GM23338 (cell line): ENCODE measurements around the gene CCDC127. TPM values are rescaled to one million over a fixed set of nuclear protein-coding genes. Genes with fewer than 3 reads are reported as not detected.

Experiments used
- ATAC-seq: fragments of 200-7000 bp; cut with Tn5 transposase; 3 replicates; pipeline ENCODE4 v1.9.1; 2020
- DNase-seq: peaks from one replicate; pipeline ENCODE4 v3.0.0-alpha.2; 2015; ENCODE audit warnings: low spot score
- H2AFZ ChIP-seq: fragments of 200-600 bp; sonication (generic); 2 replicates; pipeline ENCODE4 v1.8.0; 2016; ENCODE audit warnings: antibody characterized with exemption, mild to moderate bottlenecking, moderate library complexity
- H3F3A ChIP-seq: fragments of 200-600 bp; sonication (generic); replicated peaks from 2 replicates; pipeline ENCODE4 v1.8.0; 2017; ENCODE audit warnings: antibody characterized with exemption, mixed run types, low read depth
- H3K27ac ChIP-seq: fragments of 200-600 bp; sonication (generic); 2 replicates; pipeline ENCODE4 v1.6.1; 2016; ENCODE audit warnings: low read depth
- H3K27me3 ChIP-seq: fragments of 200-600 bp; sonication (generic); 2 replicates; pipeline ENCODE4 v1.8.0; 2016; ENCODE audit warnings: mild to moderate bottlenecking, mixed run types, moderate library complexity; ENCODE audit not compliant: insufficient read depth
- H3K36me3 ChIP-seq: fragments of 200-600 bp; sonication (generic); 2 replicates; pipeline ENCODE4 v1.8.0; 2016; ENCODE audit warnings: mild to moderate bottlenecking; ENCODE audit not compliant: insufficient read depth
- H3K4me1 ChIP-seq: fragments of 200-600 bp; sonication (generic); 2 replicates; pipeline ENCODE4 v1.8.0; 2016; ENCODE audit warnings: mild to moderate bottlenecking, moderate library complexity; ENCODE audit not compliant: insufficient read depth
- H3K4me2 ChIP-seq: fragments of 200-600 bp; sonication (generic); 2 replicates; pipeline ENCODE4 v1.7.1; 2017; ENCODE audit warnings: mixed run types
- H3K4me3 ChIP-seq: fragments of 200-600 bp; sonication (generic); 2 replicates; pipeline ENCODE4 v1.6.1; 2016; ENCODE audit warnings: mixed run types
- H3K79me2 ChIP-seq: fragments of 200-600 bp; sonication (generic); replicated peaks from 2 replicates; pipeline ENCODE4 v1.8.0; 2017; ENCODE audit warnings: mild to moderate bottlenecking; ENCODE audit not compliant: insufficient read depth
- H3K9me2 ChIP-seq: fragments of 200-600 bp; sonication (generic); 2 replicates; pipeline ENCODE4 v1.8.0; 2017; ENCODE audit not compliant: insufficient read depth
- H4K20me1 ChIP-seq: fragments of 200-600 bp; sonication (generic); replicated peaks from 2 replicates; pipeline ENCODE4 v1.8.0; 2017; ENCODE audit warnings: mild to moderate bottlenecking; ENCODE audit not compliant: insufficient read depth
- H3K27ac Mint-ChIP-seq: 2 replicates; pipeline ENCODE4 v1.8.0; 2020; ENCODE audit warnings: inconsistent platforms, mild to moderate bottlenecking, moderate library complexity, mixed read lengths
- H3K27me3 Mint-ChIP-seq: 3 replicates; pipeline ENCODE4 v1.8.0; 2022; ENCODE audit warnings: low read depth, mild to moderate bottlenecking, moderate library complexity, mixed read lengths, inconsistent platforms; ENCODE audit not compliant: insufficient read depth, poor library complexity
- H3K36me3 Mint-ChIP-seq: 3 replicates; pipeline ENCODE4 v1.8.0; 2021; ENCODE audit warnings: low read depth, mild to moderate bottlenecking, inconsistent platforms, moderate library complexity, mixed read lengths
- H3K4me1 Mint-ChIP-seq: 3 replicates; pipeline ENCODE4 v1.8.0; 2020; ENCODE audit warnings: mild to moderate bottlenecking, inconsistent platforms, mixed read lengths
- H3K4me3 Mint-ChIP-seq: 3 replicates; pipeline ENCODE4 v1.8.0; 2021; ENCODE audit warnings: moderate library complexity, mild to moderate bottlenecking, inconsistent platforms, mixed read lengths
- H3K9me3 Mint-ChIP-seq: 3 replicates; pipeline ENCODE4 v1.8.0; 2020; ENCODE audit warnings: moderate library complexity, mild to moderate bottlenecking, inconsistent platforms, mixed read lengths
- CREB1 ChIP-seq: fragments of 250-450 bp; sonication (Bioruptor Pico); IDR thresholded peaks from 2 replicates; pipeline ENCODE4 v1.5.0; 2020; ENCODE audit warnings: low read depth, mild to moderate bottlenecking, moderate library complexity
- ETS1 ChIP-seq: IDR thresholded peaks from 2 replicates; pipeline ENCODE4 v1.6.1; 2016; ENCODE audit warnings: antibody characterized with exemption
- EZH2 ChIP-seq: fragments of 200-600 bp; sonication (generic); IDR thresholded peaks from one replicate; pipeline ENCODE4 v1.8.0; 2017; ENCODE audit warnings: antibody characterized with exemption, mild to moderate bottlenecking, low read depth; ENCODE audit not compliant: unreplicated experiment
- JUNB ChIP-seq: IDR thresholded peaks from one replicate; pipeline ENCODE4 v1.6.1; 2016; ENCODE audit warnings: antibody characterized with exemption; ENCODE audit not compliant: unreplicated experiment
- NANOG ChIP-seq: IDR thresholded peaks from 2 replicates; pipeline ENCODE4 v1.6.1; 2016; ENCODE audit warnings: antibody characterized with exemption, borderline replicate concordance
- polyA plus RNA-seq: library from polyadenylated mRNA; unstranded; fragments of >200 nt; fragmentation: Nextera tagmentation; extraction: Ambion mirVana; gene quantifications from 2 replicates; pipeline ENCODE4 v1.2.1, GENCODE V29; 2016
- total RNA-seq: library from RNA; depleted of rRNA; stranded (reverse); fragments of >200 nt; shearing (Covaris generic); gene quantifications from 2 replicates; pipeline ENCODE4 v1.2.3, GENCODE V29; 2014
- TF ChIP-seq, protein P1 (sequence below), 2 experiments: fragments of 200-600 bp in 1 of 2; sonication (generic) in 1 of 2; conservative IDR thresholded peaks; 2 replicates each; pipeline versions ENCODE4 v1.5.1 to v1.6.1; 2016 to 2017; ENCODE audit warnings: antibody characterized with exemption in 2 of 2, low read depth in 2 of 2, mild to moderate bottlenecking in 2 of 2, moderate library complexity in 1 of 2
- TF ChIP-seq, protein P2 (sequence below): fragments of 250-450 bp; sonication (Bioruptor Pico); IDR thresholded peaks from 2 replicates; pipeline ENCODE4 v1.5.0; 2020; ENCODE audit warnings: mild to moderate bottlenecking, moderate library complexity

CCDC127 gene
- total and polyA plus RNA-seq, 2 experiments from 2014 or later = 6.0 to 7.2 TPM

DNA sequence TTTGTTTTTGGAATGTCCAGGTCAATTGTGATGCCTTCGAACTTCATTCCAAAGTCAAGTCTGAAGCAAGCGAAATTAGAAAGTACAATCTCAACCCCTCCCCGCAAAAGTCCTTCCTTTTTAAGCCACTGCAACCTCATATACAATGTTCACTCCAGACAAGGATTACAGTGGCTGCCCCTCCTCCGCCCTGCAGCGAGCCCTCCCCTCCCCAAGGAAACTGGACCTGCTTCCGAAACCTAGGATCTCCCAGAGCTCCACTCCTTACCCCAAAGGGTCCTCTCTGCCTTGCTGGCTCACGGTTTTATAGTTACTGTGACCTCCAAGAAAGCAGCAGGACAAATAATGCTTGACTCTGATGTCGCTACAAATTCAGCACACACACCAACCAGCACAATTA, 16.3 kb downstream of the CCDC127 start:
- no peaks in the 10 kb centered on the region for H3K9me2 ChIP-seq
- H3K79me2 ChIP-seq = peaks cover 16% of the 10 kb centered on the region
- peaks cover 7% of the 10 kb centered on the region for H4K20me1 ChIP-seq
- TF ChIP-seq, protein P1, sequence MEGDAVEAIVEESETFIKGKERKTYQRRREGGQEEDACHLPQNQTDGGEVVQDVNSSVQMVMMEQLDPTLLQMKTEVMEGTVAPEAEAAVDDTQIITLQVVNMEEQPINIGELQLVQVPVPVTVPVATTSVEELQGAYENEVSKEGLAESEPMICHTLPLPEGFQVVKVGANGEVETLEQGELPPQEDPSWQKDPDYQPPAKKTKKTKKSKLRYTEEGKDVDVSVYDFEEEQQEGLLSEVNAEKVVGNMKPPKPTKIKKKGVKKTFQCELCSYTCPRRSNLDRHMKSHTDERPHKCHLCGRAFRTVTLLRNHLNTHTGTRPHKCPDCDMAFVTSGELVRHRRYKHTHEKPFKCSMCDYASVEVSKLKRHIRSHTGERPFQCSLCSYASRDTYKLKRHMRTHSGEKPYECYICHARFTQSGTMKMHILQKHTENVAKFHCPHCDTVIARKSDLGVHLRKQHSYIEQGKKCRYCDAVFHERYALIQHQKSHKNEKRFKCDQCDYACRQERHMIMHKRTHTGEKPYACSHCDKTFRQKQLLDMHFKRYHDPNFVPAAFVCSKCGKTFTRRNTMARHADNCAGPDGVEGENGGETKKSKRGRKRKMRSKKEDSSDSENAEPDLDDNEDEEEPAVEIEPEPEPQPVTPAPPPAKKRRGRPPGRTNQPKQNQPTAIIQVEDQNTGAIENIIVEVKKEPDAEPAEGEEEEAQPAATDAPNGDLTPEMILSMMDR (conservative IDR thresholded peaks at IDR 0.05; ENCODE audit: low read depth in 2 of 2) = no peak
- no peak for TF ChIP-seq ETS1
- Mint-ChIP-seq H3K36me3 (peaks cover 30% of the 10 kb centered on the region), H3K27me3 (peaks cover 13% of the 10 kb centered on the region), H3K9me3 (no peaks in the 10 kb centered on the region), H3K4me1 (peaks cover 19% of the 10 kb centered on the region), H3K27ac (no peak overlapping the region), H3K4me3 (no peak overlapping the region; the same call in 2 of the 3 replicates)
- no peak overlapping the region for H3K4me3 ChIP-seq
- H3K27me3 ChIP-seq = no peaks in the 10 kb centered on the region
- peaks cover 11% of the 10 kb centered on the region for H3F3A ChIP-seq
- H3K27ac ChIP-seq = no peak overlapping the region
- DNase-seq (no peak), ATAC-seq (no peak; the same call in 2 of the 3 replicates)
- H3K4me2 ChIP-seq = no peak overlapping the region
- no peak overlapping the region for H2AFZ ChIP-seq
- H3K36me3 ChIP-seq = no peaks in the 10 kb centered on the region
- no peaks in the 10 kb centered on the region; the same call in 1 of the 2 replicates for H3K4me1 ChIP-seq

- Mint-ChIP-seq H3K4me1 (peaks cover 19% of the 10 kb centered on the region), H3K27me3 (peaks cover 13% of the 10 kb centered on the region), H3K9me3 (no peaks in the 10 kb centered on the region), H3K36me3 (peaks cover 30% of the 10 kb centered on the region), H3K4me3 (no peak overlapping the region), H3K27ac (no peak overlapping the region; the same call in 1 of the 2 replicates)
- Histone ChIP-seq H3K4me1 (no peaks in the 10 kb centered on the region; the same call in 1 of the 2 replicates), H3K36me3 (no peaks in the 10 kb centered on the region), H4K20me1 (peaks cover 7% of the 10 kb centered on the region), H2AFZ (no peak overlapping the region), H3K27ac (no peak overlapping the region), H3K4me2 (no peak overlapping the region), H3K4me3 (no peak overlapping the region), H3K9me2 (no peaks in the 10 kb centered on the region), H3K27me3 (no peaks in the 10 kb centered on the region), H3F3A (peaks cover 10% of the 10 kb centered on the region), H3K79me2 (peaks cover 12% of the 10 kb centered on the region; the same call in 1 of the 2 replicates)
- DNase-seq (no peak), ATAC-seq (no peak)
- TF ChIP-seq, protein P1 (conservative IDR thresholded peaks at IDR 0.05; ENCODE audit: low read depth in 2 of 2) = no peak
- TF ChIP-seq EZH2 (no peak), CREB1 (CRISPR knock-in tag) (no peak), ETS1 (no peak), JUNB (no peak), NANOG (no peak)
- TF ChIP-seq, protein P2, sequence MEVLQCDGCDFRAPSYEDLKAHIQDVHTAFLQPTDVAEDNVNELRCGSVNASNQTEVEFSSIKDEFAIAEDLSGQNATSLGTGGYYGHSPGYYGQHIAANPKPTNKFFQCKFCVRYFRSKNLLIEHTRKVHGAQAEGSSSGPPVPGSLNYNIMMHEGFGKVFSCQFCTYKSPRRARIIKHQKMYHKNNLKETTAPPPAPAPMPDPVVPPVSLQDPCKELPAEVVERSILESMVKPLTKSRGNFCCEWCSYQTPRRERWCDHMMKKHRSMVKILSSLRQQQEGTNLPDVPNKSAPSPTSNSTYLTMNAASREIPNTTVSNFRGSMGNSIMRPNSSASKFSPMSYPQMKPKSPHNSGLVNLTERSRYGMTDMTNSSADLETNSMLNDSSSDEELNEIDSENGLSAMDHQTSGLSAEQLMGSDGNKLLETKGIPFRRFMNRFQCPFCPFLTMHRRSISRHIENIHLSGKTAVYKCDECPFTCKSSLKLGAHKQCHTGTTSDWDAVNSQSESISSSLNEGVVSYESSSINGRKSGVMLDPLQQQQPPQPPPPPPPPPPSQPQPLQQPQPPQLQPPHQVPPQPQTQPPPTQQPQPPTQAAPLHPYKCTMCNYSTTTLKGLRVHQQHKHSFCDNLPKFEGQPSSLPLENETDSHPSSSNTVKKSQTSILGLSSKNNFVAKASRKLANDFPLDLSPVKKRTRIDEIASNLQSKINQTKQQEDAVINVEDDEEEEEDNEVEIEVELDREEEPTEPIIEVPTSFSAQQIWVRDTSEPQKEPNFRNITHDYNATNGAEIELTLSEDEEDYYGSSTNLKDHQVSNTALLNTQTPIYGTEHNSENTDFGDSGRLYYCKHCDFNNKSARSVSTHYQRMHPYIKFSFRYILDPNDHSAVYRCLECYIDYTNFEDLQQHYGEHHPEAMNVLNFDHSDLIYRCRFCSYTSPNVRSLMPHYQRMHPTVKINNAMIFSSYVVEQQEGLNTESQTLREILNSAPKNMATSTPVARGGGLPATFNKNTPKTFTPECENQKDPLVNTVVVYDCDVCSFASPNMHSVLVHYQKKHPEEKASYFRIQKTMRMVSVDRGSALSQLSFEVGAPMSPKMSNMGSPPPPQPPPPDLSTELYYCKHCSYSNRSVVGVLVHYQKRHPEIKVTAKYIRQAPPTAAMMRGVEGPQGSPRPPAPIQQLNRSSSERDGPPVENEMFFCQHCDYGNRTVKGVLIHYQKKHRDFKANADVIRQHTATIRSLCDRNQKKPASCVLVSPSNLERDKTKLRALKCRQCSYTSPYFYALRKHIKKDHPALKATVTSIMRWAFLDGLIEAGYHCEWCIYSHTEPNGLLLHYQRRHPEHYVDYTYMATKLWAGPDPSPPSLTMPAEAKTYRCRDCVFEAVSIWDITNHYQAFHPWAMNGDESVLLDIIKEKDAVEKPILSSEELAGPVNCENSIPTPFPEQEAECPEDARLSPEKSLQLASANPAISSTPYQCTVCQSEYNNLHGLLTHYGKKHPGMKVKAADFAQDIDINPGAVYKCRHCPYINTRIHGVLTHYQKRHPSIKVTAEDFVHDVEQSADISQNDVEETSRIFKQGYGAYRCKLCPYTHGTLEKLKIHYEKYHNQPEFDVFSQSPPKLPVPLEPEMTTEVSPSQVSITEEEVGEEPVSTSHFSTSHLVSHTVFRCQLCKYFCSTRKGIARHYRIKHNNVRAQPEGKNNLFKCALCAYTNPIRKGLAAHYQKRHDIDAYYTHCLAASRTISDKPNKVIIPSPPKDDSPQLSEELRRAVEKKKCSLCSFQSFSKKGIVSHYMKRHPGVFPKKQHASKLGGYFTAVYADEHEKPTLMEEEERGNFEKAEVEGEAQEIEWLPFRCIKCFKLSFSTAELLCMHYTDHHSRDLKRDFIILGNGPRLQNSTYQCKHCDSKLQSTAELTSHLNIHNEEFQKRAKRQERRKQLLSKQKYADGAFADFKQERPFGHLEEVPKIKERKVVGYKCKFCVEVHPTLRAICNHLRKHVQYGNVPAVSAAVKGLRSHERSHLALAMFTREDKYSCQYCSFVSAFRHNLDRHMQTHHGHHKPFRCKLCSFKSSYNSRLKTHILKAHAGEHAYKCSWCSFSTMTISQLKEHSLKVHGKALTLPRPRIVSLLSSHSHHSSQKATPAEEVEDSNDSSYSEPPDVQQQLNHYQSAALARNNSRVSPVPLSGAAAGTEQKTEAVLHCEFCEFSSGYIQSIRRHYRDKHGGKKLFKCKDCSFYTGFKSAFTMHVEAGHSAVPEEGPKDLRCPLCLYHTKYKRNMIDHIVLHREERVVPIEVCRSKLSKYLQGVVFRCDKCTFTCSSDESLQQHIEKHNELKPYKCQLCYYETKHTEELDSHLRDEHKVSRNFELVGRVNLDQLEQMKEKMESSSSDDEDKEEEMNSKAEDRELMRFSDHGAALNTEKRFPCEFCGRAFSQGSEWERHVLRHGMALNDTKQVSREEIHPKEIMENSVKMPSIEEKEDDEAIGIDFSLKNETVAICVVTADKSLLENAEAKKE = no peak
Observed at GRCh38 chr5:200985-201384, 17.0 kb downstream of the CCDC127 start.
